ENCODE data around the gene ESRRB. TPM values are rescaled to one million over a fixed set of nuclear protein-coding genes. Genes with fewer than 3 reads are reported as not detected.

ESRRB gene
- polyA plus RNA-seq, 1 of the 3 experiments (the other 2 are of a cell fraction): 0.05 TPM

GRCh38 chr14:76329951-76330350 is 46.0 kb upstream of the ESRRB start:
- DNase-seq: no peak
- Histone ChIP-seq H3K9ac (no peak overlapping the region), H3K79me2 (ENCODE audit: insufficient read depth) (no peaks in the 10 kb centered on the region), H3K27me3 (ENCODE audit: insufficient read depth) (peaks cover 14% of the 10 kb centered on the region; the same call in 1 of the 2 replicates), H3K4me1 (ENCODE audit: control insufficient read depth in 1 of 2, insufficient read depth in 2 of 2, low read depth in 1 of 2, low read length in 1 of 2) (no peaks in the 10 kb centered on the region; a peak in 1 of 4 replicates), H2AFZ (ENCODE audit: low read depth) (no peak overlapping the region), H3K4me2 (no peak overlapping the region), H4K20me1 (ENCODE audit: insufficient read depth) (no peaks in the 10 kb centered on the region), H3K9me2 (no peaks in the 10 kb centered on the region), H3K36me3 (replicated peaks in 1 of 2; ENCODE audit: control insufficient read depth in 1 of 2, insufficient read depth in 2 of 2, low read length in 1 of 2) (no peaks in the 10 kb centered on the region), H3K4me3 (ENCODE audit: low read depth in 2 of 2, low read length in 1 of 2) (no peak overlapping the region), H3K9me3 (no peaks in the 10 kb centered on the region), H3F3A (replicated peaks; ENCODE audit: insufficient read depth) (no peaks in the 10 kb centered on the region), H3K27ac (ENCODE audit: low read depth in 2 of 2, low read length in 1 of 2) (no peak overlapping the region)
- CTCF ChIA-PET: interaction anchor here (2.2 kb wide), 1 partner anchor 279 kb away, joined by 6 read pairs; no protein-coding TSS in a partner anchor
- POLR2A ChIA-PET: no interaction called here
- TF ChIP-seq FOXM1 (IDR thresholded peaks at IDR 0.05; ENCODE audit: low read depth) (no peak), JUND (IDR thresholded peaks at IDR 0.05) (no peak), FOSL2 (IDR thresholded peaks at IDR 0.05; ENCODE audit: borderline replicate concordance, low read depth) (no peak), RXRA (IDR thresholded peaks at IDR 0.05; ENCODE audit: borderline replicate concordance, low read depth) (no peak), NFIC (IDR thresholded peaks at IDR 0.05; ENCODE audit: borderline replicate concordance) (no peak), CHD2 (IDR thresholded peaks at IDR 0.05; ENCODE audit: low read length, partially characterized antibody) (no peak), RFX5 (IDR thresholded peaks at IDR 0.05; ENCODE audit: low read length) (no peak), TCF12 (IDR thresholded peaks at IDR 0.05) (no peak), NRF1 (IDR thresholded peaks at IDR 0.05; ENCODE audit: low read depth, low read length) (no peak), FOXJ3 (CRISPR knock-in tag; IDR thresholded peaks at IDR 0.05) (no peak), GABPA (IDR thresholded peaks at IDR 0.05; ENCODE audit: low read depth) (no peak), IRF3 (IDR thresholded peaks at IDR 0.05; ENCODE audit: low read depth, low read length) (no peak), TAF1 (IDR thresholded peaks at IDR 0.05; ENCODE audit: borderline replicate concordance, low read depth, low read length) (no peak)
- 38% methylated on average over 9 of the region's 12 CpGs for WGBS (ENCODE audit: low lambda C conversion rate)

GRCh38 chr14:76330411-76331327 is 45.3 kb upstream of the ESRRB start:
- Histone ChIP-seq H3K4me3 (ENCODE audit: low read depth in 2 of 2, low read length in 1 of 2) (no peak overlapping the region), H3K4me2 (no peak overlapping the region), H3K79me2 (ENCODE audit: insufficient read depth) (no peaks in the 10 kb centered on the region), H3K27ac (ENCODE audit: low read depth in 2 of 2, low read length in 1 of 2) (no peak overlapping the region), H3K9ac (no peak overlapping the region), H3K4me1 (ENCODE audit: control insufficient read depth in 1 of 2, insufficient read depth in 2 of 2, low read depth in 1 of 2, low read length in 1 of 2) (no peaks in the 10 kb centered on the region; a peak in 1 of 4 replicates), H4K20me1 (ENCODE audit: insufficient read depth) (no peaks in the 10 kb centered on the region), H3K9me3 (no peaks in the 10 kb centered on the region), H3K9me2 (no peaks in the 10 kb centered on the region), H3F3A (replicated peaks; ENCODE audit: insufficient read depth) (no peaks in the 10 kb centered on the region), H3K36me3 (replicated peaks in 1 of 2; ENCODE audit: control insufficient read depth in 1 of 2, insufficient read depth in 2 of 2, low read length in 1 of 2) (no peaks in the 10 kb centered on the region), H3K27me3 (ENCODE audit: insufficient read depth) (peaks cover 14% of the 10 kb centered on the region; the same call in 1 of the 2 replicates), H2AFZ (ENCODE audit: low read depth) (no peak overlapping the region)
- POLR2A ChIA-PET: no interaction called here
- 72% methylated on average over 12 of the region's 17 CpGs for WGBS (ENCODE audit: low lambda C conversion rate)
- no peak for DNase-seq
- TF ChIP-seq REST (IDR thresholded peaks at IDR 0.05; ENCODE audit: low read depth, low read length) (peak; percentile 36; the same call in 1 of the 2 replicates), POLR2AphosphoS5 (IDR thresholded peaks at IDR 0.05; ENCODE audit: low read depth, low read length) (no peak)
- CTCF ChIA-PET: interaction anchor here (0.8 to 2.2 kb wide), 3 partner anchors 10 to 280 kb away, joined by 3 to 6 read pairs (median 4); no protein-coding TSS in a partner anchor
